Right ventricle myocardium superior (tissue), 1 donor: ENCODE results near the gene RBM44. TPM values are rescaled to one million over a fixed set of nuclear protein-coding genes. Genes with fewer than 3 reads are reported as not detected.
"Not testable (repeated sequence)": the region's sequence is repeated elsewhere in the genome, so short reads cannot be mapped to it uniquely, and the experiment has no call there.

Source experiments
- ATAC-seq: fragments of 200-7000 bp; cut with Tn5 transposase; one replicate; pipeline ENCODE4 v1.9.1; 2020; ENCODE audit warnings: mild to moderate bottlenecking; ENCODE audit not compliant: poor library complexity
- DNase-seq: peaks from one replicate; pipeline ENCODE4 v3.0.0-alpha.2; 2020
- intact Hi-C: fragments of 100-400 bp; cut with DNase I; formaldehyde crosslinking; loops from one replicate; pipeline ENCODE4 v1.11.2; 2022
- total RNA-seq: library from RNA; stranded (reverse); fragmentation: NEBNext Ultra II Directional; extraction: Animal tissue kit (Norgen Biotek cat#: 25700); gene quantifications from one replicate; pipeline ENCODE4 v1.2.1, GENCODE V29; 2021
- donor health status: DM: no; HTN: yes; CAD: no; lungs with severe emphysema.

RBM44 gene
- total RNA-seq, 1 donor from 2014 or later = 0.38 TPM

GRCh38 chr2:237864940-237865622 is 66.5 kb downstream of the RBM44 start:
- intact Hi-C loops = no loop called here
- no peak for DNase-seq
- peak; percentile 37 for ATAC-seq

DNA sequence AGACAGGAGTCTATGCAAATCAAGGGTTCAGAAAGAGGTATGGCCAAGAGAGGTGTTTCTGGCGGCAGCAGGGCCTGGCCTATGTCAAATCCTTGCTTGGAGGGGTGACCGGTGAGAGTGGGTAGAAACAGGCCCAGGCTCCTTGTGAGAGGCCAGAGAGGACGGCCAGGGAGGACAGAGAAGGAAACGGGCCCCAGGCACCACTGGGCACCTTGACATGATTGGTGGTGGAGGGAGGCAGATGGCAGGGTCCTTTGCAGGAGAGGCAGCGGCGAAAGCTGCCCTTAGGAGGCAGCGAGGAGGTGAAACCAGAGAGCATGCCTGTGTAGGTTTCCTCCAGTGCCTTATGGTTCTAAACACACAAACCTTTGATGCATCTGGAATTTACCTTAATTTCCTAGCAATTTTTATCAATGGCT is 67.1 kb downstream of the RBM44 start:
- no peak for DNase-seq
- no peak for ATAC-seq
- intact Hi-C loops = no loop called here

DNA sequence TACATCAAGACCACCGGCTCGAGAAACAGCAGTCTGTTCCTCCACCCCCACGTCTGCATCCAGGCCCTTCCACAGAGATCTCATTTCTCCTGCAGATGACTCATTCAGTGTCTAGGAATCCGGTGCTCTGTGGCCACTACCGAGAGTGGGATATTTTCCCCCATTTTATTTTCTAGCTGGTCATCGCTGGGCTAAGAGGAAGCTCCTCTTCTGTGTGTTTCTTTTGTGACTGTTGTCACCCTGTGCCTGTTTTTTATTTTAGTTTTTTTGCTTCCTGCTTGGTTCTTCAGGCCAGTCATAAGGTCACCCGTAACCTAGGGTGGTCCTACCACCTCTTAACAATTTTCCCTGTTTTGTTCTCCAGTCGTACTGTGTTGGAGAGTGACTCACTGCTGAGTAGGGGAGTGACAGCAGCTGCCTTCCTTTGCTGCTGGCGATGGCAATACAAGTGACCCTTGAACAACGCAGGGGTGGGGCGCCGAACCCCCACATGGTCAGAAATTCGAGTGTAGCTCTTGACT is 67.6 kb downstream of the RBM44 start:
- no peak for DNase-seq
- intact Hi-C loops = no loop called here
- no peak for ATAC-seq

DNA sequence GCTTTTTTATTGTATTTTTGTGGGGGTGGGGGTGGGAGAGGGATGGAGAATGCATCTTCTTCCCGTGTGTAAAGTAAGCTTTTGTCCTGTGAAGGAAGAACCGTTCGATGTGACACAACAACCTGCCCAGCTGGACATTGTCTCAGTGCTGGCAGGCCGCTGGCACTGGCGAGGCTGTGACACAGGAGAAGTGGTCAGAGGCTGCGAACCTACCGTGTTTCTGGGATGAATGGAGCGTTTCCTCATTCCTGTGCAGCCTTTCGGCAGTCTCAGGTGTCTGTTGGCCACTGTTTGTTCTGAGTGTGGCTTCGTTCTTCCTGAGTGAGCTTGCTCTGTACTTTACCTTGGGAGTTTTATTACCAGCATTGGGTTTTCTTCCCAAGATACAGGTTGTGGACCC is 68.9 kb downstream of the RBM44 start:
- DNase-seq = no peak
- ATAC-seq = no peak
- intact Hi-C loops = no loop called here

DNA sequence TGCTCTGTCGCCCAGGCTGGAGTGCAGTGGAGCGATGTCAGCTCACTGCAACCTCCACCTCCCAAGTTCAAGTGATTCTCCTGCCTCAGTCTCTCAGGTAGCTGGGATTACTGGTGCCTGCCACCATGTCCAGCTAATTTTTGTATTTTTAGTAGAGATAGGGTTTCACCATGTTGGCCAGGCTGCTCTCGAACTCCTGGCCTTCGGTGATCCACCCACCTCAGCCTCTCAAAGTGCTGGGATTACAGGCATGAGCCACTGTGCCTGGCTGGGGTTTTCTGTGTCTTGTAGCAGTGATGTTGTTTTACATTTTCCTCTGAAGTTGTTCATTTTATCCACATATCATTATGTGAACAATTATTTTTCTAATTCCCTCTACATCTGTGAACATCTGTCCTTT is 69.5 kb downstream of the RBM44 start:
- intact Hi-C loops, ATAC-seq, DNase-seq: not testable (repeated sequence)

GRCh38 chr2:237868631-237869342 is 70.2 kb downstream of the RBM44 start:
- ATAC-seq (no peak), DNase-seq (no peak)
- intact Hi-C loops = no loop called here

GRCh38 chr2:237869343-237870102 is 70.9 kb downstream of the RBM44 start:
- no peak for DNase-seq

GRCh38 chr2:237870126-237870525 is 71.5 kb downstream of the RBM44 start:
- no peak for ATAC-seq
- intact Hi-C loops = no loop called here
- no peak for DNase-seq

More at GRCh38 chr2:237869343-237870102, 70.9 kb downstream of the RBM44 start:
- intact Hi-C loops = no loop called here
- no peak for ATAC-seq

GRCh38 chr2:237870754-237871651 is 72.4 kb downstream of the RBM44 start:
- DNase-seq (no peak), ATAC-seq (peak; percentile 17)

GRCh38 chr2:237872178-237872887 is 73.8 kb downstream of the RBM44 start:
- intact Hi-C loops = no loop called here
- ATAC-seq (peak; percentile 45), DNase-seq (no peak)

More at GRCh38 chr2:237870754-237871651, 72.4 kb downstream of the RBM44 start:
- intact Hi-C loops = no loop called here

DNA sequence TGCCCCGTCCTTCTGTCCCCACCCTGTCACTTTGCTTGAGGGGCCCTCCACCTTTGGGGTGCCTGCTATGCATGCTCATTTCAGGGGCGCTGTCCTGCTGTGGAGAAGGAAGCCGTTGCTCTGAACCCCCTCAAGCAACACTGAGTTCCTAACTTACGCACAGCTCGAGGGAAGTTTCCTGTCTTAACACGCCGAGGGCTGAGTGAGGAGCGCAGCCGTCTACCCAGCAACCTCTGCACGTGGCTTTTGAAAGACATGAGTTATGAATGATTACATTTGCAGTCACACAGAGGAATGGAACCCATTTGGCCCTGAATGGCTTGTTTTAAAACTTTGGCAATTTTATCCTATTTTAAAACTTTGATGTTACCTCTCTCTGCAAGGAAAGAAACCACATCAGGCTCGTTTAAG is 74.8 kb downstream of the RBM44 start:
- DNase-seq = no peak
- ATAC-seq = no peak
- intact Hi-C loops = no loop called here

GRCh38 chr2:237873897-237874551 is 75.4 kb downstream of the RBM44 start:
- intact Hi-C loops = no loop called here
- ATAC-seq = no peak
- DNase-seq = no peak

DNA sequence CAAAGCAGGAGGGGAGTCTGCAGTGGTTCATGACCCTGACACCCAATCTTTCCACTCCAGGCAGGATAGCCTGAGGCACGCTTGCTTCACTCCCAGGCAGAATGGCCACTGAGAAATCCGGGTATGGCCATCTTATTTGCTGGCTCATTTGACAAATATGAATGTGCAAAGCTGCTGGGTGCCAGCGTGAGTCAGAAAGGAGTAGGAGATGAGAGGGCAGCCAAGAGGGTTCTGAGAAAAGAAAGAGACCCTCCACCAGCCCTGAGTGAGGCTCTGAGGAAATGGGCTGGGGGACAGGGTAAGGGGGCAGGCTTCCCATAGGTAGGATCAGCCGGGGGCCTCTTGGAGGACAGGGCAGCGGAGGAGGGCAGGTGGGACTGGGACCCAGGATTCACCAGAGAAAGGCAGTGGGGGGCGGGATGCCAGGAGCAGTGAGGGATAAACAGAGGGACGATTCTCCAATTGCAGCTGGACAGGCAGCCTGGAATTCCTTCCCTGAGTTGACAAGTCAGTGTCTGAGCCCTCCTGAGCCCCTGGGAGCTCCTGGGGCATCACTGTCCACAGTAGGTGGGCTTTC is 76.1 kb downstream of the RBM44 start:
- intact Hi-C loops = no loop called here
- no peak for ATAC-seq
- no peak for DNase-seq

- intact Hi-C loops = no loop called here
- ATAC-seq = no peak
- DNase-seq = no peak
These were observed 76.9 kb downstream of the RBM44 start for GRCh38 chr2:237875256-237876060.

DNA sequence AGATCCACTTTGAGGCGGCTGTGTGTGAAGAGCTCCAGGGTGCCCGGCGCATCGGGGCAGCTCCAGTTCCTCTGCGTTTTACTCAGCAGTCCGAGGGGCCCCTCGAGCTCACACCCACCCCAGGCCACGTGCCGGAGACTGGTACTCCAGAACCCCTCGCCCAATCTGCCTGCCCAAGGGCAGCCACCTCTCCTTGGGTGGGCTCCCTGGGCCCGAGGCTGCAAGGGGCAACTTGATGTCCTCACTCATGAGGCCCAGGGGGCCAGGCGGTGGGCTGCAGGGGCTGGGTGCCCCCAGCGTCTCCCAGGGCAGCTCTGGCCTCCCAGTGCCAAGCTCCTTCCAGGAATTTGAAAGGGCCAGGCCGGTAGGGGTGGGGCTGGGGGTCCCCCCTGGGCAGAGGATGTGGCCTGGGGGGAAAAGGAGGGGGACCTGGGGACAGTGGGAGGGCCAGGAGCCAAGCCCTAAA is 77.5 kb downstream of the RBM44 start:
- DNase-seq (no peak), ATAC-seq (no peak)
- intact Hi-C loops = no loop called here

DNA sequence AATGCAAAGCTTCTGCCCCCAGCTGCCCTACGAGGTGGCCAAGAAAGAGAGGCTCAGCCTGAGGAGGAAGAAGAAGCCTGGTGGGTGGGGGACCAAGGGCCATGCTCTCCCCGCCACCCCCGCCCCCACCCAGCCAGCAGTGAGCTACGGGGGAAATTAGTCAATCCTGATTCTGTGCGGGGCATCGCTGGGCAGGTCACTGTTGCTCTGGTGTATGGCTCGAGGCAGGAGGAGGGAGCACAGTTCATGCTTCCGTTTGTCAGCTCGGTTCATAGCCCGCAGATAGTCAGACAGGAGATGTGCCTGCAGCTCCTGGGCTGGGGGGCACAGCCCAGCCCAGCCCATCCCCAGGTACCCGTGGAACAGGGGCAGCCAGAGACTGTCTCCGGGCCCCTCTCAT is 78.0 kb downstream of the RBM44 start:
- ATAC-seq = no peak
- DNase-seq = no peak
- intact Hi-C loops = no loop called here
